Measurements from ENCODE around the gene IL1RAPL2.

DNA sequence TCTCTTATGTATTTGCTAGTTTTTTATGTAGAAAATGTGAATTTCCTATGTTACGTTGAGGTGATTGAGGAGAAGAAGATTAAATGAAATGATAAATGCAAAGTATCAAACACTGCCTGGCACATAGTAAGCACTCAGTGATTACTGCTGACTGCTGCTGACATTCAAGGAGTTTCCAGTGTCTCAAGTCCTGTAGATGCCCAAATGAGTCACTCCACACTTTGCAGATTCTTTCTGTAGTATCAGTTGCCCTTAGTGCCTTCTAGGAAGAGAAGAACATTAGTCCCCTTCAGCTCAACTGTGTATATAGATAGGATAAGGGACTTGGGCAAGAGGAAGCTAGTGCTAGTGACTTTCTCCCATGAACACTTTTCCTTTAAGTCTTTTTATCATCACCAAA, 895.0 kb downstream of the IL1RAPL2 start:
- TF ChIP-seq POLR2A (IDR thresholded peaks at IDR 0.05; ENCODE audit: low read depth, low read length) (no peak), CTCF (IDR thresholded peaks at IDR 0.05; ENCODE audit: extremely low read depth in 1 of 2, insufficient read depth in 1 of 2, low read depth in 1 of 2, low read length in 2 of 2) (no peak), JUN (IDR thresholded peaks at IDR 0.05; ENCODE audit: borderline replicate concordance, insufficient read depth, insufficient read length, low read depth) (no peak)
